Hepatocyte (in vitro differentiated cells): ENCODE results near the gene COQ2. TPM values are rescaled to one million over a fixed set of nuclear protein-coding genes. Genes with fewer than 3 reads are reported as not detected.

Experiments used
- DNase-seq: peaks from one replicate; pipeline ENCODE4 v3.0.0-alpha.2; 2016; ENCODE audit warnings: low spot score
- H2AFZ ChIP-seq: fragments of 200-600 bp; sonication (generic); 2 replicates; pipeline ENCODE4 v1.6.0; 2016; ENCODE audit warnings: antibody characterized with exemption, mild to moderate bottlenecking
- H3K27ac ChIP-seq: fragments of 200-600 bp; sonication (generic); 2 replicates; pipeline ENCODE4 v1.5.1; 2016; ENCODE audit warnings: mild to moderate bottlenecking
- H3K27me3 ChIP-seq: fragments of 200-600 bp; sonication (generic); 2 replicates; pipeline ENCODE4 v1.6.1; 2016
- H3K36me3 ChIP-seq: fragments of 200-600 bp; sonication (generic); replicated peaks from 2 replicates; pipeline ENCODE4 v1.5.1; 2016; ENCODE audit warnings: low read depth; ENCODE audit not compliant: insufficient read depth
- H3K4me1 ChIP-seq: fragments of 200-600 bp; sonication (generic); 2 replicates; pipeline ENCODE4 v1.5.1; 2016; ENCODE audit warnings: mild to moderate bottlenecking, moderate library complexity; ENCODE audit not compliant: insufficient read depth
- H3K4me2 ChIP-seq: fragments of 200-600 bp; sonication (generic); 2 replicates; pipeline ENCODE4 v1.6.0; 2016
- H3K4me3 ChIP-seq: fragments of 200-600 bp; sonication (generic); 2 replicates; pipeline ENCODE4 v1.5.1; 2016; ENCODE audit warnings: mild to moderate bottlenecking
- H3K79me2 ChIP-seq: fragments of 200-600 bp; sonication (generic); 2 replicates; pipeline ENCODE4 v1.6.0; 2017; ENCODE audit warnings: mild to moderate bottlenecking
- H3K9me2 ChIP-seq: fragments of 200-600 bp; sonication (generic); replicated peaks from 2 replicates; pipeline ENCODE4 v1.6.0; 2017; ENCODE audit warnings: mild to moderate bottlenecking; ENCODE audit not compliant: insufficient read depth
- H3K9me3 ChIP-seq: fragments of 200-600 bp; sonication (generic); 2 replicates; pipeline ENCODE4 v1.5.1; 2016; ENCODE audit warnings: low read depth, mild to moderate bottlenecking
- H4K20me1 ChIP-seq: fragments of 200-600 bp; sonication (generic); 2 replicates; pipeline ENCODE4 v1.6.0; 2016; ENCODE audit warnings: mild to moderate bottlenecking; ENCODE audit not compliant: insufficient read depth, poor library complexity, severe bottlenecking
- EZH2 ChIP-seq: fragments of 200-600 bp; sonication (generic); IDR thresholded peaks from 2 replicates; pipeline ENCODE4 v1.6.1; 2016; ENCODE audit warnings: antibody characterized with exemption, mild to moderate bottlenecking, borderline replicate concordance
- EZH2phosphoT487 ChIP-seq: fragments of 200-600 bp; sonication (generic); IDR thresholded peaks from one replicate; pipeline ENCODE4 v1.6.1; 2018; ENCODE audit warnings: antibody characterized with exemption, mild to moderate bottlenecking, low read depth, moderate library complexity; ENCODE audit not compliant: unreplicated experiment, severe bottlenecking
- WGBS: methylation state at CpG from one replicate; pipeline ENCODE4 v1.1.6; 2016; ENCODE audit warnings: low lambda C conversion rate; ENCODE audit errors: missing lambda C conversion rate; 5-methylcytosine and 5-hydroxymethylcytosine counted together
- polyA plus RNA-seq: library from polyadenylated mRNA; unstranded; fragments of >200 nt; fragmentation: Nextera tagmentation; extraction: Ambion mirVana; gene quantifications from 2 replicates; pipeline ENCODE4 v1.2.1, GENCODE V29; 2016
- total RNA-seq: library from RNA; depleted of rRNA; stranded (reverse); fragments of >200 nt; gene quantifications from 2 replicates; pipeline ENCODE4 v1.2.3, GENCODE V29; 2014
- TF ChIP-seq, protein P1 (sequence below): fragments of 200-600 bp; sonication (generic); IDR thresholded peaks from 2 replicates; pipeline ENCODE4 v1.5.1; 2016; ENCODE audit warnings: antibody characterized with exemption, mild to moderate bottlenecking; ENCODE audit not compliant: poor library complexity

Gene COQ2
- total and polyA plus RNA-seq, 2 experiments from 2014 or later: 13.4 to 18.6 TPM

DNA sequence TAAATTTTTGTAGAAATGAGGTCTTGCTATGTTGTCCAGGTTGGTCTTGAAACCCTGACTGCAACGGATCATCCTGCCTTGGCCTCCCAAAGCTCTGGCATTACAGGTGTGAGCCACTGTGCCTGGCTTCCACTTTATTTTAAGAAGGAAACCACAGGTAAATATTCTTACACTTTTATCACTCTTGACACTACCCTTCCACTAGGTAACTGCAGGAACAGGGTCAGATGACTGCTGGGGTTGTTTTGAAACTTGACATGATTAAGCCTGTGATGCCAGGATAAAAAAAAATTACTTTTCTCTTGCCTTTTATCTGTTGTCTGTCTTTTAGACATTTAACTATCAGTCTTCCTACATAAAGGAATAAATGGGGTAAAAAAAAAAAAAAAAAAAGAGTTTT lies 43.5 kb downstream of the COQ2 start:
- H3K27me3 ChIP-seq: no peaks in the 10 kb centered on the region
- no peaks in the 10 kb centered on the region for H3K4me1 ChIP-seq
- no peaks in the 10 kb centered on the region for H3K79me2 ChIP-seq
- H3K9me3 ChIP-seq: no peaks in the 10 kb centered on the region
- no peaks in the 10 kb centered on the region for H4K20me1 ChIP-seq
- H3K27ac ChIP-seq: no peak overlapping the region
- no peak overlapping the region for H3K4me3 ChIP-seq
- no peaks in the 10 kb centered on the region for H3K36me3 ChIP-seq
- no peaks in the 10 kb centered on the region for H3K9me2 ChIP-seq
- no peak for TF ChIP-seq EZH2
- TF ChIP-seq EZH2phosphoT487: no peak
- TF ChIP-seq, protein P1, sequence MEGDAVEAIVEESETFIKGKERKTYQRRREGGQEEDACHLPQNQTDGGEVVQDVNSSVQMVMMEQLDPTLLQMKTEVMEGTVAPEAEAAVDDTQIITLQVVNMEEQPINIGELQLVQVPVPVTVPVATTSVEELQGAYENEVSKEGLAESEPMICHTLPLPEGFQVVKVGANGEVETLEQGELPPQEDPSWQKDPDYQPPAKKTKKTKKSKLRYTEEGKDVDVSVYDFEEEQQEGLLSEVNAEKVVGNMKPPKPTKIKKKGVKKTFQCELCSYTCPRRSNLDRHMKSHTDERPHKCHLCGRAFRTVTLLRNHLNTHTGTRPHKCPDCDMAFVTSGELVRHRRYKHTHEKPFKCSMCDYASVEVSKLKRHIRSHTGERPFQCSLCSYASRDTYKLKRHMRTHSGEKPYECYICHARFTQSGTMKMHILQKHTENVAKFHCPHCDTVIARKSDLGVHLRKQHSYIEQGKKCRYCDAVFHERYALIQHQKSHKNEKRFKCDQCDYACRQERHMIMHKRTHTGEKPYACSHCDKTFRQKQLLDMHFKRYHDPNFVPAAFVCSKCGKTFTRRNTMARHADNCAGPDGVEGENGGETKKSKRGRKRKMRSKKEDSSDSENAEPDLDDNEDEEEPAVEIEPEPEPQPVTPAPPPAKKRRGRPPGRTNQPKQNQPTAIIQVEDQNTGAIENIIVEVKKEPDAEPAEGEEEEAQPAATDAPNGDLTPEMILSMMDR: no peak
- H2AFZ ChIP-seq: no peak overlapping the region
- DNase-seq: no peak
- WGBS: 91% methylated on average over 1 of the region's 1 CpG
- H3K4me2 ChIP-seq: no peak overlapping the region

DNA sequence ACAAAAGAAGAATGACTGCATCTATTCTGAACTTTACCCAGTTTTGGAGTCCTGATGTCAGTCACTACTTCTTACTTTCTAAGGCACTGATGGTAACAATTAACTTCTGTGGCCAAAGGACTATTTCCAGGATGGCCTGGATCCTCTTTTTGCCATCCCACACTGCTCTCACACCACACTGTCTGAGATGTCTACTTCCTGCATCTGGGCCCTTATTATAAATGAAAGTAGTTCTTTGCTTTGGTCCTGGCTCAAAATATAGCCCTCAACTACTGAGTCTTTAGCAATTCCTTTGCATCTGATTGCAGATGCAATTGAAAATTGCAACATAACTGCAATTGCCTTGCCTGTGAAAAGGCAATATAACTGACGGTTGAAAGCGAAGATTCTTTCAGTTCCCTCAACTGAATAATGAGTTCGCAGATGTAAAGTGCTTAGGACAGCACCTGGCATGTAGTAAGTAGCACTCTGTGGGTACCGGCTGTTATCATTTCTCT lies 44.2 kb downstream of the COQ2 start:
- H4K20me1 ChIP-seq: no peaks in the 10 kb centered on the region
- 82% methylated on average over 4 of the region's 4 CpGs for WGBS
- H3K36me3 ChIP-seq: no peaks in the 10 kb centered on the region
- TF ChIP-seq EZH2 (no peak), EZH2phosphoT487 (no peak)
- TF ChIP-seq, protein P1: no peak
- H3K27ac ChIP-seq: no peak overlapping the region
- no peaks in the 10 kb centered on the region for H3K27me3 ChIP-seq
- no peaks in the 10 kb centered on the region for H3K9me2 ChIP-seq
- no peaks in the 10 kb centered on the region for H3K79me2 ChIP-seq
- no peak overlapping the region for H3K4me2 ChIP-seq
- no peak overlapping the region for H3K4me3 ChIP-seq
- H3K4me1 ChIP-seq: no peaks in the 10 kb centered on the region
- no peaks in the 10 kb centered on the region for H3K9me3 ChIP-seq
- no peak for DNase-seq
- H2AFZ ChIP-seq: no peak overlapping the region

DNA sequence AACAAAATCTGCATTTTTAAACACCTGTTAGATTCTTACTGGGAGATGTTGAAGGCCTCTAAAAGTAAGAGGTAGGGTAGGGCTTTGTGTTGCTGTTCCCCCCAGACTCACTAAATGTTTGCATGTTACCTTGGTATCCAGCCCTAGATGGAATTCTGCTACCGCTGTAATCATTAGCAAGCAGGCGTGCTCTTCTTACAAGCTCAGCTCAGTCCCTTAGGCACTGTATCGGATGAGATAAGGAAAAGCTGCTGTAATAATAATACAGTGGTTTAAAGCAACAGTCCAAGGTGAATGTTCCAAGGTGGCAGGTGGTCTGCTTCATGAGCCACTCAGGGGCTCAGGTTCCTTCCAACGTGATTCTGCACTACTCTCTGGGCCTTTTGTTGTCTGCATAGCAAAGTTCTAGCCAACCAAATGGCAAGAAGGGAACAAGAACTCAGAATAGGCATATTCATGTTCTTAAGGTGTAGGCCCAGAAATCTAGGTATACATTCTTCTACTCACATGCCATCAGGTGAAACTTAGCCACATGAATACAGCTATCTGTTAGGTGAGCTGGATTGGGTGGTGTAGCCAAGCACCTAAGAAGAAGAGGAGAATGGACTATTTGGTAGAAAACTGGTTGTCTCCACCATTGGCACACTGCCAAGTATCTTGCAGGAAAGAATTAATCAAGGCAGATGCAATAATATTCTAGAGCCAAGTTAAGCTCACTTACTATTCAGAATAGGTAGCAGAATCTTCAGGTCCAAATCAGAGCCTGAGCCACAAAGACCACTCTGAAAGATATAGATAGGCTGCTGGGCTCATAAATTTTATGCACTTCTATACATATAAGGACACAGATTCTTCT lies 46.0 kb downstream of the COQ2 start:
- no peaks in the 10 kb centered on the region for H3K27me3 ChIP-seq
- no peak overlapping the region for H2AFZ ChIP-seq
- no peak overlapping the region for H3K27ac ChIP-seq
- H3K4me2 ChIP-seq: no peak overlapping the region
- no peak for DNase-seq
- no peaks in the 10 kb centered on the region for H3K4me1 ChIP-seq
- TF ChIP-seq, protein P1: no peak
- TF ChIP-seq EZH2 (no peak), EZH2phosphoT487 (no peak)
- H3K9me3 ChIP-seq: no peaks in the 10 kb centered on the region
- H3K79me2 ChIP-seq: no peaks in the 10 kb centered on the region
- 54% methylated on average over 4 of the region's 4 CpGs for WGBS
- H4K20me1 ChIP-seq: no peaks in the 10 kb centered on the region
- no peaks in the 10 kb centered on the region for H3K9me2 ChIP-seq
- no peaks in the 10 kb centered on the region for H3K36me3 ChIP-seq
- no peak overlapping the region for H3K4me3 ChIP-seq
